Mucosa of descending colon (tissue), 3 donors: ENCODE data around the gene ETV1. TPM values are rescaled to one million over a fixed set of nuclear protein-coding genes. Genes with fewer than 3 reads are reported as not detected.

Experiments
- ATAC-seq: fragments of 200-7000 bp; cut with Tn5 transposase; one replicate; pipeline ENCODE4 v1.9.1; 2020; ENCODE audit warnings: mild to moderate bottlenecking, moderate library complexity
- DNase-seq, 3 donors: peaks; one replicate each; pipeline ENCODE4 v3.0.0-alpha.2; 2020
- H3K36me3 ChIP-seq: fragments of 200-600 bp; one replicate; pipeline ENCODE4 v1.8.0; 2021; ENCODE audit warnings: low read depth, mild to moderate bottlenecking
- H3K4me1 ChIP-seq: fragments of 200-600 bp; one replicate; pipeline ENCODE4 v1.8.0; 2021; ENCODE audit warnings: low read depth, mild to moderate bottlenecking
- H3K4me3 ChIP-seq: fragments of 200-600 bp; one replicate; pipeline ENCODE4 v1.8.0; 2021; ENCODE audit warnings: mild to moderate bottlenecking
- H3K9me3 ChIP-seq: fragments of 200-600 bp; one replicate; pipeline ENCODE4 v1.8.0; 2021; ENCODE audit warnings: mild to moderate bottlenecking
- CTCF ChIP-seq: fragments of 200-600 bp; IDR thresholded peaks from one replicate; pipeline ENCODE4 v1.8.0; 2022; ENCODE audit warnings: antibody characterized with exemption, mild to moderate bottlenecking
- intact Hi-C, 2 donors: fragments of 100-400 bp; cut with DNase I in 1 of 2; cut with micrococcal nuclease in 1 of 2; formaldehyde crosslinking; loops; one replicate each; pipeline versions ENCODE4 v1.11.0 to v1.11.1; 2022; cut with DNase I, micrococcal nuclease
- total RNA-seq, 3 donors: library from RNA; stranded (reverse); fragmentation: NEBNext Ultra II Directional in 2 of 3; extraction: Animal tissue kit (Norgen Biotek cat#: 25700) in 2 of 3; gene quantifications; one replicate each; pipeline versions ENCODE4 v1.2.1 to v1.2.4, GENCODE V29; 2021 to 2023
- donor health status: DM: no; HTN: no; CAD: no; lungs with moderate emphysema.
- donor health status: DM: no; HTN: no; CAD: no.
- donor health status: DM: no; HTN: yes; CAD: no.

ETV1 gene
- total RNA-seq, 3 donors from 2014 or later, result 2.6 to 16.9 (median 5.9) TPM

- Histone ChIP-seq H3K36me3 (no peaks in the 10 kb centered on the region), H3K4me1 (no peaks in the 10 kb centered on the region), H3K9me3 (no peaks in the 10 kb centered on the region), H3K4me3 (no peak overlapping the region)
- intact Hi-C loops, result no loop called here
- ATAC-seq, result peak; percentile 95
- DNase-seq, result peak in 1 of 3 donors; percentile 41
- no peak for TF ChIP-seq CTCF
Observed at GRCh38 chr7:13850185-13850752, 139.2 kb downstream of the ETV1 start.

DNA sequence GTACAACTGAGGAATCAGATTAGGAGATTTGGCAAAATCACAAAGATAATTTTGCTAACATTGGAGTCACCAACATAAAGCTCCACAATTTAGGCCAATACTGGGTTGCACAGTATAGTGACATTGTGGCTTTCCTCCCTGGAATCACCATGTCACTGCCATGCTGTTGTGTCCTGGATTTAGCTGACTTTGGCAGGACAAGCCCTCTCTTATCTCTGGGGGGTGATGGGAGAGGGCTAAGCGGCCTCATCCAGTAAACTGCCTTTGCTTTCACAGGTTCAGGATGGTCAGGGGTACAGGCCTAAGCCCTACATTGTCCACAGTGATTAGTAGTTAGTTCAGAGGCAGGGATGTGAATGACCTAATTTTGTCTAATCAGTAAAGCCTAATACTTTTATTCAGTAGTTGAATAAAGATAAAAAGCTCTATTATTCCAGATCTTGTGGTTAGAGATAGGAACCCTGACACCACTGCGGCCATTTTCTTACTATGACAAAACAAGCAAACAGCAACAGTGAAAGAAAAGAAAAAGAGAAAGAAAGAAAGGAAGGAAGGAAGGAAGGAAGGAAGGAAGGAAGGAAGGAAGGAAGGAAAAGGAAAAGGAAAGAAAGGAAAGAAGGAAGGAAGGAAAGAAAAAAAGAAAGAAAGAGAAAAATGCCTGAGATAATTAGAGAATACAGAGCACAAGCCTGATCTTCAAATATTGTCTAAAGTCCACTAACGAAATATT is 140.1 kb downstream of the ETV1 start:
- Histone ChIP-seq H3K9me3 (no peaks in the 10 kb centered on the region), H3K36me3 (no peaks in the 10 kb centered on the region), H3K4me1 (no peaks in the 10 kb centered on the region), H3K4me3 (no peak overlapping the region)
- DNase-seq (no peak), ATAC-seq (no peak)
- intact Hi-C loops, result no loop called here
- no peak for TF ChIP-seq CTCF

GRCh38 chr7:13848681-13849131 is 140.8 kb downstream of the ETV1 start:
- no peaks in the 10 kb centered on the region for H3K4me1 ChIP-seq
- H3K9me3 ChIP-seq, result no peaks in the 10 kb centered on the region
- ATAC-seq (no peak), DNase-seq (no peak)
- no peaks in the 10 kb centered on the region for H3K36me3 ChIP-seq
- intact Hi-C loops, result no loop called here
- TF ChIP-seq CTCF, result no peak
- no peak overlapping the region for H3K4me3 ChIP-seq

DNA sequence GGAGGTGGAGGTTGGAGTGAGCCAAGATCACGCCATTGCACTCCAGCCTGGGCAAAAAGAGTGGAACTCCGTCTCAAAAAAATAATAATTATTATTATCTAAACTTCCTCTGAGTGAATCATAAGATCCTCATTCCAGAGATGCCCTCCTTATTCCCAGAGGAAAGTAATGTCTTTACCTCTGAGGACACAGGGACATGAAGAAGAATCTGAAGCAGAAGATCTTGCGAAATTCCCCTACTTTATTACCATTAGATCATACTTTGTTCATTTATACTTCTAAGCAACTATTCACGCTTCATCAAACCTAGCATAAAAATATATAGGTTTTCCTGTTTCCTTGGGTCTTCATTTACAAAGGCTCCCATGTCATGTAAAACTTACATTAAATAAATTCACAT is 143.1 kb downstream of the ETV1 start:
- Histone ChIP-seq H3K4me1 (no peaks in the 10 kb centered on the region), H3K9me3 (no peaks in the 10 kb centered on the region), H3K4me3 (no peak overlapping the region), H3K36me3 (no peaks in the 10 kb centered on the region)
- intact Hi-C loops, result no loop called here
- no peak for ATAC-seq
- no peak for DNase-seq
- TF ChIP-seq CTCF, result no peak

DNA sequence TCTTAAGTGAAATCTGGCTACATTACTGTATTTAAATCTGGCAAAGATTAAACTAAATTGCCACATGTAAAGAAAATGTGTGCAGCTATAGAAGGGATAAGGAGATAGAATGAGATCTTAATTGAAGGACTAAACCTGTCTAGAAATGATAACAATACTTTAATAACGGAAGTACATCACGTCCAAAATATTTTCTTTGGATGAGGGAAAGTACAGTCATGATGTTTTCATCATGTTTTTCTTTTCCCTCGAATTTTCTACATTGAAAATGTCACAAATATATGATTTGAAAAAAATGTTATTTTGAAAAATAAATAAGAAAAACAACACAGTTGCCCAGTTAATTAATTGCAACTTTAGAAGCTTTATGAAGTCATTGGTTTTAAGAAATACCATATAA is 143.9 kb downstream of the ETV1 start:
- no peaks in the 10 kb centered on the region for H3K4me1 ChIP-seq
- no peak for DNase-seq
- no peak overlapping the region for H3K4me3 ChIP-seq
- intact Hi-C loops, result no loop called here
- no peak for TF ChIP-seq CTCF
- H3K9me3 ChIP-seq, result no peaks in the 10 kb centered on the region
- no peaks in the 10 kb centered on the region for H3K36me3 ChIP-seq
- no peak for ATAC-seq
